HepG2 (cell line): Measurements from ENCODE around the gene SEC11A.

ENCODE experiments used
- CBFB ChIP-seq: sonication (generic); formaldehyde crosslinking; IDR thresholded peaks from 2 replicates; pipeline ENCODE4 v1.4.0; 2020; ENCODE audit warnings: missing genetic modification reagents
- EP300 ChIP-seq, 3 experiments: sonication (generic) in 1 of 3; formaldehyde crosslinking in 1 of 3; IDR thresholded peaks; 2 replicates each; pipeline versions ENCODE4 v1.5.1 to v1.6.1; 2011 to 2020; ENCODE audit warnings: low read depth in 2 of 3, low read length in 2 of 3, borderline replicate concordance in 1 of 3, improper control_type of control experiment in 1 of 3, mild to moderate bottlenecking in 1 of 3, missing genetic modification reagents in 1 of 3, moderate library complexity in 1 of 3
- MLXIP ChIP-seq: sonication (generic); formaldehyde crosslinking; IDR thresholded peaks from 2 replicates; pipeline ENCODE4 v1.9.0; 2021; ENCODE audit warnings: missing genetic modification reagents, borderline replicate concordance
- NONO ChIP-seq, 2 experiments: fragments of 450-650 bp in 1 of 2; sonication (generic) in 1 of 2; formaldehyde crosslinking in 1 of 2; IDR thresholded peaks in 1 of 2; conservative IDR thresholded peaks in 1 of 2; 2 replicates each; pipeline versions ENCODE4 v1.6.1 to v1.8.0; 2017 to 2022; ENCODE audit warnings: mild to moderate bottlenecking in 1 of 2, missing genetic modification reagents in 1 of 2, moderate library complexity in 1 of 2
- RFX3 ChIP-seq: IDR thresholded peaks from 2 replicates; pipeline ENCODE4 v1.6.1; 2016; ENCODE audit warnings: missing biosample characterization, missing genetic modification reagents
- TBL1XR1 ChIP-seq: fragments of 150-350 bp; IDR thresholded peaks from 2 replicates; pipeline ENCODE4 v1.6.1; 2014; ENCODE audit warnings: borderline replicate concordance, low read length; ENCODE audit not compliant: partially characterized antibody
- TCF12 ChIP-seq, 2 experiments: fragments of 450-650 bp in 1 of 2; sonication (generic) in 1 of 2; formaldehyde crosslinking in 1 of 2; IDR thresholded peaks; 2 replicates each; pipeline versions ENCODE4 v1.6.1 to v1.8.0; 2017 to 2022; ENCODE audit warnings: antibody characterized with exemption in 1 of 2, mild to moderate bottlenecking in 1 of 2, missing genetic modification reagents in 1 of 2, moderate library complexity in 1 of 2
- TEAD2 ChIP-seq: sonication (generic); formaldehyde crosslinking; IDR thresholded peaks from 2 replicates; pipeline ENCODE4 v1.9.0; 2021; ENCODE audit warnings: missing genetic modification reagents
- ZBTB49 ChIP-seq: sonication (generic); formaldehyde crosslinking; IDR thresholded peaks from 2 replicates; pipeline ENCODE4 v1.4.0; 2020; ENCODE audit warnings: missing genetic modification reagents, borderline replicate concordance
- ZNF143 ChIP-seq: sonication (generic); formaldehyde crosslinking; IDR thresholded peaks from 2 replicates; pipeline ENCODE4 v1.4.0; 2020; ENCODE audit warnings: missing genetic modification reagents
- ZNF512 ChIP-seq: sonication (generic); formaldehyde crosslinking; IDR thresholded peaks from 2 replicates; pipeline ENCODE4 v1.4.0; 2020; ENCODE audit warnings: mild to moderate bottlenecking, missing genetic modification reagents
- ZNF549 ChIP-seq: sonication (generic); formaldehyde crosslinking; IDR thresholded peaks from 2 replicates; pipeline ENCODE4 v1.5.0; 2020; ENCODE audit warnings: missing genetic modification reagents
- ZSCAN22 ChIP-seq: sonication (generic); formaldehyde crosslinking; IDR thresholded peaks from 2 replicates; pipeline ENCODE4 v1.4.0; 2020; ENCODE audit warnings: mild to moderate bottlenecking, missing genetic modification reagents
- TF ChIP-seq, protein P1 (sequence below): fragments of 450-650 bp; IDR thresholded peaks from 2 replicates; pipeline ENCODE4 v1.6.1; 2017; ENCODE audit warnings: mild to moderate bottlenecking

DNA sequence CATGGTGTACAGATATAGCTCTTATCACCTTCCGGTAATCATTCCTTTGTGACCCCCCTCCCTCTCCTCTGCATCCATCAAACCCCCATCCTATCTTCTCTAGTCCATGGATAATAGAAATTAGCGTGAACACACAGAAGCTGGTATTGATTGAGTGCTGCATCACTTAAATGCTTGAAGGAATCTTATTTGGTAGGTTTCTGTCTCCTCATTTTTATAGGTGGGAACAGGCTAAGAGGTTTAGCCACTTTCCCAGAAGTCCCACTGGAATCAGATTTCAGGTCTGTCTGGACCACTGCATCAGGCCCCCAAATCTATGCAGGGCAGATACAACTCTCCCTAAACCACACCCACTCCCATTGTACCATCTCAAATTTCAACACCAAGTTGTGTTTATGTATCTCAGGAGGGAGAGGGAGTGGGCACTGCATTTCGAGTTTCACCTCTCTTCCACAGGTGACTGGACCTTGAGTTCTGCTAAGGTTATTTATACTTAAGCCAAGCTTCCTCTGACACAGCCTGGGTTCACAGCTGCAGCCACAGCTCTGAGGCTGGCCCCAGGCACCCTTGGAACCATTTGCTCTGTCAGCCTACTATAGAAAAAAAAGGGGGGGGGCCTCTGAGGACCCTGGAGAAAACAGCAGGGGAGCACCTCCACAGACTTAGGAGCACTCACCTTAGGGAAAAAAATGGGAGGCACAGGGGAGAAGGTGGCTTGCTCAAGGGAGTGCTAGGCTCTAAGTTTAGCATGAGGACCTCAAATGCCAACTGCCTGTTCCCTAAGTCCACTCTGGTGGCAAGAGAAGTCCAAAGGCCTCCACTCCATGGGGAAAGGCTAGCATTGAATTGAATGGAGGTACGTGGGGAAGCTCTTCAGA, 55.8 kb downstream of the SEC11A start:
- TF ChIP-seq NONO (IDR thresholded peaks at IDR 0.05) = no peak
- no peak for TF ChIP-seq NONO (CRISPR knock-in tag; conservative IDR thresholded peaks at IDR 0.05)
- no peak for TF ChIP-seq RFX3
- no peak for TF ChIP-seq TBL1XR1
- TF ChIP-seq CBFB (CRISPR knock-in tag) = no peak
- no peak for TF ChIP-seq TEAD2 (CRISPR knock-in tag)
- TF ChIP-seq ZNF512 (CRISPR knock-in tag) = no peak
- TF ChIP-seq EP300 (IDR thresholded peaks at IDR 0.05; ENCODE audit: low read depth in 2 of 2, low read length in 2 of 2) = no peak
- TF ChIP-seq EP300 (CRISPR knock-in tag; IDR thresholded peaks at IDR 0.05; ENCODE audit: borderline replicate concordance) = no peak
- no peak for TF ChIP-seq TCF12 (IDR thresholded peaks at IDR 0.05)
- TF ChIP-seq TCF12 (CRISPR knock-in tag; IDR thresholded peaks at IDR 0.05) = no peak
- no peak for TF ChIP-seq ZSCAN22 (CRISPR knock-in tag)
- TF ChIP-seq, protein P1, sequence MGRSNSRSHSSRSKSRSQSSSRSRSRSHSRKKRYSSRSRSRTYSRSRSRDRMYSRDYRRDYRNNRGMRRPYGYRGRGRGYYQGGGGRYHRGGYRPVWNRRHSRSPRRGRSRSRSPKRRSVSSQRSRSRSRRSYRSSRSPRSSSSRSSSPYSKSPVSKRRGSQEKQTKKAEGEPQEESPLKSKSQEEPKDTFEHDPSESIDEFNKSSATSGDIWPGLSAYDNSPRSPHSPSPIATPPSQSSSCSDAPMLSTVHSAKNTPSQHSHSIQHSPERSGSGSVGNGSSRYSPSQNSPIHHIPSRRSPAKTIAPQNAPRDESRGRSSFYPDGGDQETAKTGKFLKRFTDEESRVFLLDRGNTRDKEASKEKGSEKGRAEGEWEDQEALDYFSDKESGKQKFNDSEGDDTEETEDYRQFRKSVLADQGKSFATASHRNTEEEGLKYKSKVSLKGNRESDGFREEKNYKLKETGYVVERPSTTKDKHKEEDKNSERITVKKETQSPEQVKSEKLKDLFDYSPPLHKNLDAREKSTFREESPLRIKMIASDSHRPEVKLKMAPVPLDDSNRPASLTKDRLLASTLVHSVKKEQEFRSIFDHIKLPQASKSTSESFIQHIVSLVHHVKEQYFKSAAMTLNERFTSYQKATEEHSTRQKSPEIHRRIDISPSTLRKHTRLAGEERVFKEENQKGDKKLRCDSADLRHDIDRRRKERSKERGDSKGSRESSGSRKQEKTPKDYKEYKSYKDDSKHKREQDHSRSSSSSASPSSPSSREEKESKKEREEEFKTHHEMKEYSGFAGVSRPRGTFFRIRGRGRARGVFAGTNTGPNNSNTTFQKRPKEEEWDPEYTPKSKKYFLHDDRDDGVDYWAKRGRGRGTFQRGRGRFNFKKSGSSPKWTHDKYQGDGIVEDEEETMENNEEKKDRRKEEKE = no peak
- no peak for TF ChIP-seq ZBTB49 (CRISPR knock-in tag)
- TF ChIP-seq MLXIP = no peak
- TF ChIP-seq ZNF143 (CRISPR knock-in tag) = no peak
- TF ChIP-seq ZNF549 = no peak
